GM23338 (cell line): ENCODE results near the gene GRIP2. TPM values are rescaled to one million over a fixed set of nuclear protein-coding genes. Genes with fewer than 3 reads are reported as not detected.

Source experiments
- ATAC-seq: fragments of 200-7000 bp; cut with Tn5 transposase; 3 replicates; pipeline ENCODE4 v1.9.1; 2020
- DNase-seq: peaks from one replicate; pipeline ENCODE4 v3.0.0-alpha.2; 2015; ENCODE audit warnings: low spot score
- H2AFZ ChIP-seq: fragments of 200-600 bp; sonication (generic); 2 replicates; pipeline ENCODE4 v1.8.0; 2016; ENCODE audit warnings: antibody characterized with exemption, mild to moderate bottlenecking, moderate library complexity
- H3F3A ChIP-seq: fragments of 200-600 bp; sonication (generic); replicated peaks from 2 replicates; pipeline ENCODE4 v1.8.0; 2017; ENCODE audit warnings: antibody characterized with exemption, mixed run types, low read depth
- H3K27ac ChIP-seq: fragments of 200-600 bp; sonication (generic); 2 replicates; pipeline ENCODE4 v1.6.1; 2016; ENCODE audit warnings: low read depth
- H3K27me3 ChIP-seq: fragments of 200-600 bp; sonication (generic); 2 replicates; pipeline ENCODE4 v1.8.0; 2016; ENCODE audit warnings: mild to moderate bottlenecking, mixed run types, moderate library complexity; ENCODE audit not compliant: insufficient read depth
- H3K36me3 ChIP-seq: fragments of 200-600 bp; sonication (generic); 2 replicates; pipeline ENCODE4 v1.8.0; 2016; ENCODE audit warnings: mild to moderate bottlenecking; ENCODE audit not compliant: insufficient read depth
- H3K4me1 ChIP-seq: fragments of 200-600 bp; sonication (generic); 2 replicates; pipeline ENCODE4 v1.8.0; 2016; ENCODE audit warnings: mild to moderate bottlenecking, moderate library complexity; ENCODE audit not compliant: insufficient read depth
- H3K4me2 ChIP-seq: fragments of 200-600 bp; sonication (generic); 2 replicates; pipeline ENCODE4 v1.7.1; 2017; ENCODE audit warnings: mixed run types
- H3K4me3 ChIP-seq: fragments of 200-600 bp; sonication (generic); 2 replicates; pipeline ENCODE4 v1.6.1; 2016; ENCODE audit warnings: mixed run types
- H3K79me2 ChIP-seq: fragments of 200-600 bp; sonication (generic); replicated peaks from 2 replicates; pipeline ENCODE4 v1.8.0; 2017; ENCODE audit warnings: mild to moderate bottlenecking; ENCODE audit not compliant: insufficient read depth
- H3K9me2 ChIP-seq: fragments of 200-600 bp; sonication (generic); 2 replicates; pipeline ENCODE4 v1.8.0; 2017; ENCODE audit not compliant: insufficient read depth
- H4K20me1 ChIP-seq: fragments of 200-600 bp; sonication (generic); replicated peaks from 2 replicates; pipeline ENCODE4 v1.8.0; 2017; ENCODE audit warnings: mild to moderate bottlenecking; ENCODE audit not compliant: insufficient read depth
- H3K27ac Mint-ChIP-seq: 2 replicates; pipeline ENCODE4 v1.8.0; 2020; ENCODE audit warnings: inconsistent platforms, mild to moderate bottlenecking, moderate library complexity, mixed read lengths
- H3K27me3 Mint-ChIP-seq: 3 replicates; pipeline ENCODE4 v1.8.0; 2022; ENCODE audit warnings: low read depth, mild to moderate bottlenecking, moderate library complexity, mixed read lengths, inconsistent platforms; ENCODE audit not compliant: insufficient read depth, poor library complexity
- H3K36me3 Mint-ChIP-seq: 3 replicates; pipeline ENCODE4 v1.8.0; 2021; ENCODE audit warnings: low read depth, mild to moderate bottlenecking, inconsistent platforms, moderate library complexity, mixed read lengths
- H3K4me1 Mint-ChIP-seq: 3 replicates; pipeline ENCODE4 v1.8.0; 2020; ENCODE audit warnings: mild to moderate bottlenecking, inconsistent platforms, mixed read lengths
- H3K4me3 Mint-ChIP-seq: 3 replicates; pipeline ENCODE4 v1.8.0; 2021; ENCODE audit warnings: moderate library complexity, mild to moderate bottlenecking, inconsistent platforms, mixed read lengths
- H3K9me3 Mint-ChIP-seq: 3 replicates; pipeline ENCODE4 v1.8.0; 2020; ENCODE audit warnings: moderate library complexity, mild to moderate bottlenecking, inconsistent platforms, mixed read lengths
- ETS1 ChIP-seq: IDR thresholded peaks from 2 replicates; pipeline ENCODE4 v1.6.1; 2016; ENCODE audit warnings: antibody characterized with exemption
- EZH2 ChIP-seq: fragments of 200-600 bp; sonication (generic); IDR thresholded peaks from one replicate; pipeline ENCODE4 v1.8.0; 2017; ENCODE audit warnings: antibody characterized with exemption, mild to moderate bottlenecking, low read depth; ENCODE audit not compliant: unreplicated experiment
- EZH2phosphoT487 ChIP-seq: fragments of 200-600 bp; sonication (generic); IDR thresholded peaks from one replicate; pipeline ENCODE4 v1.8.1; 2018; ENCODE audit warnings: antibody characterized with exemption; ENCODE audit not compliant: unreplicated experiment
- JUNB ChIP-seq: IDR thresholded peaks from one replicate; pipeline ENCODE4 v1.6.1; 2016; ENCODE audit warnings: antibody characterized with exemption; ENCODE audit not compliant: unreplicated experiment
- POLR2AphosphoS5 ChIP-seq: IDR thresholded peaks from 2 replicates; pipeline ENCODE4 v1.6.1; 2016; ENCODE audit warnings: antibody characterized with exemption, low read depth
- STAT1 ChIP-seq: IDR thresholded peaks from one replicate; pipeline ENCODE4 v1.6.1; 2016; ENCODE audit warnings: antibody characterized with exemption; ENCODE audit not compliant: unreplicated experiment
- ZNF114 ChIP-seq: fragments of 250-450 bp; sonication (Bioruptor Pico); IDR thresholded peaks from 2 replicates; pipeline ENCODE4 v1.5.0; 2020; ENCODE audit warnings: mild to moderate bottlenecking, moderate library complexity
- ZNF462 ChIP-seq: fragments of 250-450 bp; sonication (Bioruptor Pico); IDR thresholded peaks from 2 replicates; pipeline ENCODE4 v1.5.0; 2020; ENCODE audit warnings: mild to moderate bottlenecking, moderate library complexity
- polyA plus RNA-seq: library from polyadenylated mRNA; unstranded; fragments of >200 nt; fragmentation: Nextera tagmentation; extraction: Ambion mirVana; gene quantifications from 2 replicates; pipeline ENCODE4 v1.2.1, GENCODE V29; 2016
- total RNA-seq: library from RNA; depleted of rRNA; stranded (reverse); fragments of >200 nt; shearing (Covaris generic); gene quantifications from 2 replicates; pipeline ENCODE4 v1.2.3, GENCODE V29; 2014

Gene GRIP2
- total and polyA plus RNA-seq, 2 experiments from 2014 or later: 3.6 to 5.8 TPM

GRCh38 chr3:14481646-14482036 is 58.5 kb downstream of the GRIP2 start (continued):
- no peak for TF ChIP-seq ZNF462 (CRISPR knock-in tag)
- no peak for TF ChIP-seq STAT1
- no peak for TF ChIP-seq ZNF114 (CRISPR knock-in tag)

GRCh38 chr3:14481018-14481645 is 59.0 kb downstream of the GRIP2 start:
- no peak for ATAC-seq
- no peak overlapping the region for H3K4me2 ChIP-seq
- no peaks in the 10 kb centered on the region for H3K27me3 ChIP-seq
- no peak for DNase-seq
- no peaks in the 10 kb centered on the region for H3K9me2 ChIP-seq
- peaks cover 85% of the 10 kb centered on the region for H3K36me3 Mint-ChIP-seq
- no peak overlapping the region for H3K4me3 Mint-ChIP-seq
- H3K4me1 ChIP-seq: no peaks in the 10 kb centered on the region
- H3K36me3 ChIP-seq: peaks cover 52% of the 10 kb centered on the region
- H3F3A ChIP-seq: 0 out of 2 replicates have a peak, but pooled peaks cover 2% of the 10 kb centered on the region
- H3K27ac Mint-ChIP-seq: no peak overlapping the region
- H3K4me3 ChIP-seq: no peak overlapping the region
- H3K27ac ChIP-seq: no peak overlapping the region
- H3K9me3 Mint-ChIP-seq: no peaks in the 10 kb centered on the region
- peaks cover 10% of the 10 kb centered on the region for H4K20me1 ChIP-seq
- H3K27me3 Mint-ChIP-seq: peaks cover 11% of the 10 kb centered on the region
- H3K4me1 Mint-ChIP-seq: peaks cover 15% of the 10 kb centered on the region
- H2AFZ ChIP-seq: no peak overlapping the region
- H3K79me2 ChIP-seq: no peaks in the 10 kb centered on the region
- no peak for TF ChIP-seq JUNB
- no peak for TF ChIP-seq EZH2
- no peak for TF ChIP-seq EZH2phosphoT487
- no peak for TF ChIP-seq ZNF114 (CRISPR knock-in tag)
- no peak for TF ChIP-seq ZNF462 (CRISPR knock-in tag)
- no peak for TF ChIP-seq POLR2AphosphoS5
- TF ChIP-seq STAT1: no peak
- no peak for TF ChIP-seq ETS1
